ENCODE results near the gene FN1. TPM values are rescaled to one million over a fixed set of nuclear protein-coding genes. Genes with fewer than 3 reads are reported as not detected.

FN1 gene
- total RNA-seq, 4 donors from 2014 or later: 169 to 686 (median 215) TPM

GRCh38 chr2:215380699-215381098, 55.2 kb downstream of the FN1 start:
- TF ChIP-seq POLR2AphosphoS5 (IDR thresholded peaks at IDR 0.05) (no peak), EP300 (IDR thresholded peaks at IDR 0.05; ENCODE audit: low read depth) (no peak), CTCF (IDR thresholded peaks at IDR 0.05) (no peak), POLR2A (IDR thresholded peaks at IDR 0.05) (no peak)
- intact Hi-C loops (cut with DNase I; ENCODE audit: low total_unique reads): no loop called here
- Histone ChIP-seq H3K4me3 (no peak overlapping the region), H3K4me1 (no peaks in the 10 kb centered on the region), H3K36me3 (peaks cover 0 to 25% (median 3%) of the 10 kb centered on the region in 4 donors), H3K27me3 (no peaks in the 10 kb centered on the region), H3K27ac (no peak overlapping the region), H3K9me3 (no peaks in the 10 kb centered on the region)
- 88 to 94% methylated on average over 3 to 7 of the region's 7 CpGs for WGBS, 2 donors (ENCODE audit: low coverage in 1 of 2)
- in situ Hi-C loops (cut with MboI; ENCODE audit: low pct_ligation_motif_present in 1 of 4, low pct_unique_long_range_greater_than_20kb in 1 of 4, low sequenced_read_pairs in 3 of 4): no loop called here
- DNase-seq: no peak

GRCh38 chr2:215379948-215380347, 55.9 kb downstream of the FN1 start:
- WGBS, 2 donors (ENCODE audit: low coverage in 1 of 2): 92 to 97% methylated on average over 6 of the region's 6 CpGs
- TF ChIP-seq EP300 (IDR thresholded peaks at IDR 0.05; ENCODE audit: low read depth) (no peak), POLR2A (IDR thresholded peaks at IDR 0.05) (no peak), POLR2AphosphoS5 (IDR thresholded peaks at IDR 0.05) (no peak), CTCF (IDR thresholded peaks at IDR 0.05) (no peak)

GRCh38 chr2:215379039-215379438, 56.8 kb downstream of the FN1 start:
- peaks cover 0 to 26% (median 3%) of the 10 kb centered on the region in 4 donors for H3K36me3 ChIP-seq
- in situ Hi-C loops (cut with MboI; ENCODE audit: low pct_ligation_motif_present in 1 of 4, low pct_unique_long_range_greater_than_20kb in 1 of 4, low sequenced_read_pairs in 3 of 4): no loop called here
- 91 to 95% methylated on average over 6 to 7 of the region's 7 CpGs for WGBS, 2 donors (ENCODE audit: low coverage in 1 of 2)

More at GRCh38 chr2:215379948-215380347, 55.9 kb downstream of the FN1 start:
- no peaks in the 10 kb centered on the region for H3K9me3 ChIP-seq
- H3K4me3 ChIP-seq: no peak overlapping the region
- in situ Hi-C loops (cut with MboI; ENCODE audit: low pct_ligation_motif_present in 1 of 4, low pct_unique_long_range_greater_than_20kb in 1 of 4, low sequenced_read_pairs in 3 of 4) (no loop called here), intact Hi-C loops (cut with DNase I; ENCODE audit: low total_unique reads) (no loop called here)
- no peak overlapping the region for H3K27ac ChIP-seq
- H3K4me1 ChIP-seq: no peaks in the 10 kb centered on the region
- no peaks in the 10 kb centered on the region for H3K27me3 ChIP-seq
- no peak for DNase-seq
- peaks cover 0 to 32% (median 3%) of the 10 kb centered on the region in 4 donors for H3K36me3 ChIP-seq

GRCh38 chr2:215378045-215378444, 57.8 kb downstream of the FN1 start:
- Histone ChIP-seq H3K36me3 (peaks cover 0 to 26% (median 3%) of the 10 kb centered on the region in 4 donors), H3K4me3 (no peak overlapping the region), H3K27ac (no peak overlapping the region), H3K4me1 (no peaks in the 10 kb centered on the region), H3K9me3 (no peaks in the 10 kb centered on the region), H3K27me3 (no peaks in the 10 kb centered on the region)
- in situ Hi-C loops (cut with MboI; ENCODE audit: low pct_ligation_motif_present in 1 of 4, low pct_unique_long_range_greater_than_20kb in 1 of 4, low sequenced_read_pairs in 3 of 4): no loop called here
- 95 to 100% methylated on average over 2 to 3 of the region's 3 CpGs for WGBS, 2 donors (ENCODE audit: low coverage in 1 of 2)
- DNase-seq: no peak
- TF ChIP-seq POLR2AphosphoS5 (IDR thresholded peaks at IDR 0.05) (no peak), EP300 (IDR thresholded peaks at IDR 0.05; ENCODE audit: low read depth) (no peak), POLR2A (IDR thresholded peaks at IDR 0.05) (no peak), CTCF (IDR thresholded peaks at IDR 0.05) (no peak)
- intact Hi-C loops (cut with DNase I; ENCODE audit: low total_unique reads): no loop called here

More at GRCh38 chr2:215379039-215379438, 56.8 kb downstream of the FN1 start:
- Histone ChIP-seq H3K4me3 (no peak overlapping the region), H3K4me1 (no peaks in the 10 kb centered on the region), H3K27me3 (no peaks in the 10 kb centered on the region), H3K27ac (no peak overlapping the region), H3K9me3 (no peaks in the 10 kb centered on the region)
- no peak for DNase-seq
- intact Hi-C loops (cut with DNase I; ENCODE audit: low total_unique reads): no loop called here
- no peak for TF ChIP-seq POLR2AphosphoS5 (IDR thresholded peaks at IDR 0.05)
- TF ChIP-seq POLR2A (IDR thresholded peaks at IDR 0.05): no peak
- TF ChIP-seq CTCF (IDR thresholded peaks at IDR 0.05): no peak
- no peak for TF ChIP-seq EP300 (IDR thresholded peaks at IDR 0.05; ENCODE audit: low read depth)

Data from transverse colon (tissue), 4 donors.